IPS-20b (cell line): ENCODE data around the gene SYT8.
"Not testable (repeated sequence)": the region's sequence is repeated elsewhere in the genome, so short reads cannot be mapped to it uniquely, and the experiment has no call there.

Source experiments
- H3K27ac ChIP-seq: one replicate; pipeline ENCODE4 v1.5.1; 2013; ENCODE audit warnings: low read length
- H3K27me3 ChIP-seq: 2 replicates; pipeline ENCODE4 v1.6.1; 2013; ENCODE audit warnings: mild to moderate bottlenecking, low read length, inconsistent platforms; ENCODE audit not compliant: insufficient read depth
- H3K36me3 ChIP-seq: 2 replicates; pipeline ENCODE4 v1.6.1; 2013; ENCODE audit warnings: low read depth, mild to moderate bottlenecking, inconsistent platforms, low read length, moderate library complexity; ENCODE audit not compliant: insufficient read depth
- H3K4me1 ChIP-seq: 2 replicates; pipeline ENCODE4 v1.6.1; 2013; ENCODE audit warnings: mild to moderate bottlenecking, control low read depth, inconsistent platforms, low read length, moderate library complexity; ENCODE audit not compliant: insufficient read depth
- H3K4me3 ChIP-seq: 2 replicates; pipeline ENCODE4 v1.5.1; 2013; ENCODE audit warnings: mild to moderate bottlenecking, low read length, inconsistent platforms
- H3K9ac ChIP-seq: 2 replicates; pipeline ENCODE4 v1.6.1; 2013; ENCODE audit warnings: low read depth, mild to moderate bottlenecking, inconsistent platforms, low read length, moderate library complexity
- H3K9me3 ChIP-seq: 2 replicates; pipeline ENCODE4 v1.6.1; 2013; ENCODE audit warnings: mild to moderate bottlenecking, low read depth, low read length, inconsistent platforms; ENCODE audit not compliant: insufficient read depth

The SYT8 gene

DNA sequence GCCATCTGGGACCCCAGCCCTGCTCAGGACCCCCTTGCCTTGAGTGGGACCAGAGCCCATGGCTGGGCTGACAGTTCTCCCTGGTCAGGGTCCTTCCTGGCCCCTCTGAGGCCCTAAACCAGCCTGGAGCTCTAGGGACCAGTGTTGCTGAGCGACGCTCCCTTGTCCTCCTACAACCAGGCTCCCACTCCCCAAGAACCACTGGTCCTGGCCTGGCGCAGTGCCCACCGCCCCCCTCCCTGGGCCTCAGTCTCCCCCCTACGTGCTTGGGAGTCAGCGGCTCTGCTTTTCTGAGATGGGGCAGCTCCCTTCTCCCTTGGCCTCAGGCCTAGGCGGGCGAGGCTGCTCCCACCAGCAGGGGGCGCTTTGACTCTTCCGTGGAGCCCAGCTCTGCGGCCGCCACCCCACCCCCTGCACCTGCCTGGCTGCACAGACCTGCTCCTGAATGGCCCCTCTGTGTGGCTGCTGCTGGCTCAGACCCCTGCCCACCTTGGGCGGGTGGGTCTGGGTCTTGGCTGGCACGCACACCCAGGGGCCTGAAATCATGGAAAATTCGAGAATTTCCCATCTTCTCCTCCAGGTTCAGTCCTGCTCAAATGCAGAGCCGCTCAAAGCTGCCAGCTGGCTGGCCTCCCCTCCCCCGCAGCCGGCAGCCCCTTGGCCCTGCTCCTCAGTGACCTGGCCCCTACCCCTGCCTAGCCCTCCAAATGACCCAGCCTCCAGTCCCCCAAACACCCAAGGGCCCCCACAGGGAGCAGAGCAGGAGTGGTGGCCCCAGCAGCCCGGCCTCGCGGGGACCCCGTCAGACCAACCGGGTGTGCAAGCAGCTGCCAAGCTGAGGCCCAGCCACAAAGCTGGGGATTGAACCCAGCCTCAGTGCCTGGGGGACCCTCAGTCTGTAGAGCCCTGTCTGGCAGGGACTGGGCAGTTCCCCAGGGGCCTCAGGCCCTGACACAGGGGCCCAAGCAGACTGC lies 47.8 kb downstream of the SYT8 start:
- Histone ChIP-seq H3K4me1 (no peaks in the 10 kb centered on the region), H3K4me3 (no peak overlapping the region), H3K9me3 (no peaks in the 10 kb centered on the region), H3K27me3 (no peaks in the 10 kb centered on the region; the same call in 1 of the 2 replicates), H3K9ac (no peak overlapping the region), H3K36me3 (no peaks in the 10 kb centered on the region), H3K27ac (no peak overlapping the region)

DNA sequence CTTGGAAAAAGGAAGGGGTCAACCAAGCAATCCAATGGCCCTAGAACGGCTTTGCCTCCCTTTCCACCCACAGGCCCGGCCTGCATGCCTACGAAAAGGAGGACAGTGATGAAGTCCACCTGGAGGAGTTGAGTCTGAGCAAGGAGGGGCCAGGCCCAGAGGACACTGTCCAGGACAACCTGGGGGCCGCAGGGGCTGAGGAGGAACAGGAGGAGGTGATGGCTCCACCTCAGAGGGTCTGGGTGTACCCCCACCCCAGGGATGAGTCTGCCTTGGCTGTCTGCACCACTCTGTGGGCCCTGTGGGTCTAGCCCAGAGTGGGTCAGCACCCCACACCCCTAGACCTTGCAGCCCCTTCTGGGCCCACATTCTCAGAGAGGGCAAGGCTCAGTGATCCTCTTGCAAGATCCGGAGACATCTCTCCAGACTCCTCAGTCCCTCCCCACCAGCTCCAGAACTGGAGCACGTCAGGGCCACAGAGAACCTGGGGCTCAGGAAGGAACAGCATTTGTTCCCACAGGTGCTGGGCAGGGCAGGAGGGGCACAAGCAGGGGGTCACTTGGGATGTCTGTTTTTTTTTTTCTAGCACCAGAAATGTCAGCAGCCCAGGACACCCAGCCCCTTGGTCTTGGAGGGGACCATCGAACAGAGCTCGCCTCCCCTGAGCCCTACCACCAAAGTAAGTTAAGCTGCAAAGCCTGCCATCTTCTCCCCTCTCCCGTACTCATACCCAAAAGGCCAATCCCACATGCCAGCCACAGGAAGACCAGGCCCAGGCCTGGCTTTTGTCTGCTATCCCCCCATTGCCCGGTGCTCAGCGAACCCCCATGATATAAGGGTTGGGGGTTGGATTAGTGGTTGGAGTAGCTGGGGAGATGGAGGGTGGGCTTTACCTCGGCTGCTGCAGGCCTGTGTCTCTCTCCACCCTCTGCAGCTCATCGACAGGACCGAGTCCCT lies 48.8 kb downstream of the SYT8 start:
- Histone ChIP-seq H3K36me3 (no peaks in the 10 kb centered on the region), H3K9ac (no peak overlapping the region), H3K4me3 (no peak overlapping the region), H3K4me1 (no peaks in the 10 kb centered on the region), H3K27ac (no peak overlapping the region), H3K27me3 (no peaks in the 10 kb centered on the region; the same call in 1 of the 2 replicates), H3K9me3 (no peaks in the 10 kb centered on the region)

GRCh38 chr11:1884303-1884700 lies 49.5 kb downstream of the SYT8 start:
- no peaks in the 10 kb centered on the region; the same call in 1 of the 2 replicates for H3K27me3 ChIP-seq
- H3K4me1 ChIP-seq = no peaks in the 10 kb centered on the region
- H3K36me3 ChIP-seq = no peaks in the 10 kb centered on the region
- H3K9me3 ChIP-seq = no peaks in the 10 kb centered on the region
- H3K27ac ChIP-seq = no peak overlapping the region
- no peak overlapping the region for H3K9ac ChIP-seq
- no peak overlapping the region for H3K4me3 ChIP-seq

- H3K27me3 ChIP-seq, H3K4me1 ChIP-seq, H3K9me3 ChIP-seq, H3K9ac ChIP-seq, H3K4me3 ChIP-seq, H3K36me3 ChIP-seq, H3K27ac ChIP-seq: not testable (repeated sequence)
Observed at GRCh38 chr11:1886551-1886950, 51.8 kb downstream of the SYT8 start.
